HG02610 (cell line): Measurements from ENCODE around the gene ARHGEF6.
A peak's percentile ranks its signal among the peaks of the same experiment; 100 is the strongest.

Experiments used
- ATAC-seq: cut with Tn5 transposase; IDR thresholded peaks from one replicate; pipeline ENCODE4 v1.9.1; 2021; ENCODE audit warnings: mild to moderate bottlenecking, moderate library complexity; ENCODE audit not compliant: unreplicated experiment

The ARHGEF6 gene

DNA sequence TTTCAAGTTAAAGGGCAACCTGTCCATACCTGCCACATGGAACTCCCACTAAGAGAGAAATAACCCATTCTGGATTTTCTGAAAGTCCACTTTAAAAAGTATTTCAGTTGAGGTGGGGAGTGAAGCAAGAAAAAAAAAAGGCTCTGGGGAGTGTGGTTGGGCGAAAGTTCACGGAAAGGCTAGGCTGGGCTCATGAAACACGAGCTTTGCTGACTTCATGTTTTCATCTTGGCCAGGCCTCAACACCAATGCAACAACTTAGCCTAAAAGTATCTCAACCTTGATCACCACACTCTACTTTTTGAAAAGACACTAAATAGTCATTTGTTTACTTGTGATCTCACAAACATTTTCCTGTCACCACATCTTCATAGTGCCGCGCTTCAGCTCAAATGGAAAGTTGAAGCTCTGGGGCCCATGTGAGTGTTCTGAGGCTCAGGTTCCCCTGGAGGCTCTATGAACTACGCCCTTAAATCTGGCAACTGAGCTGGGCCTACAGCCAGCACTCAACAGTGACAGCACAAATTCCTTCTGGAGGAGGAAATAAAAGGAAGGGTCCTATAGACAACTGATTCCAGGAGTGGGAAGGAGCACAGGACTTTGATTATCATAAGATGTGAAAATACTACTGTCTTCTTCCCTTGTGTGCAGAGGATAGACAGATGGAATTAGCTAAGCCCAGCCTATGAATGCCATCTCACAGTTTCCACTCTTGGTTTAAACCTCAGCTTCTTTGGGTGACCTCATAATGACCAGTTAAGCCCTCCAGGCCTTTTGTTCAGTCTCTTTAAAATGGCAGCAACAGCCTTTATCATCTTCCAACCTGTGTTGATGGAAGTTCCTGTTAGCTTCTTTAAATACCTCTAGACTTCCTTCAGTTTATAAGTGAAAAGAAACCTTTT, 127.7 kb downstream of the ARHGEF6 start:
- ATAC-seq = no peak

DNA sequence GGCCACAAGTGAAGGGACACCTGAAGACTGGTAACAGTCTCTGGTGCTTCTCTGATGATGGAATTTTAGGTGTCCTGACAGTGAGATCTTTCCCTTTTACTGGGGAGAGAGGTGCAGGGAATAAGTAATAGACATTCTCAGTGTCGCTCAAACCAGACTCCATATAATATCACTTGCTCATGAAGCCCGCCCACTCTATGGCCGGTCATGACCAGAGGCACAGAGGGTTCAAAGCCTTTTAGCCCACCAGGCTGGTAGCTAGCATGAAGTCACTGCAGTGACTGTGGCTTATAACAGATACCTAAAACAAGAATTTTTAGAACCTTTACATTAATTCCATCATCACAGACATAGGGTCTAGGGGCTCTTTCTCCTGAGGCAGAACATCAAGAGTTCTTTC, 129.9 kb downstream of the ARHGEF6 start:
- ATAC-seq = no peak

DNA sequence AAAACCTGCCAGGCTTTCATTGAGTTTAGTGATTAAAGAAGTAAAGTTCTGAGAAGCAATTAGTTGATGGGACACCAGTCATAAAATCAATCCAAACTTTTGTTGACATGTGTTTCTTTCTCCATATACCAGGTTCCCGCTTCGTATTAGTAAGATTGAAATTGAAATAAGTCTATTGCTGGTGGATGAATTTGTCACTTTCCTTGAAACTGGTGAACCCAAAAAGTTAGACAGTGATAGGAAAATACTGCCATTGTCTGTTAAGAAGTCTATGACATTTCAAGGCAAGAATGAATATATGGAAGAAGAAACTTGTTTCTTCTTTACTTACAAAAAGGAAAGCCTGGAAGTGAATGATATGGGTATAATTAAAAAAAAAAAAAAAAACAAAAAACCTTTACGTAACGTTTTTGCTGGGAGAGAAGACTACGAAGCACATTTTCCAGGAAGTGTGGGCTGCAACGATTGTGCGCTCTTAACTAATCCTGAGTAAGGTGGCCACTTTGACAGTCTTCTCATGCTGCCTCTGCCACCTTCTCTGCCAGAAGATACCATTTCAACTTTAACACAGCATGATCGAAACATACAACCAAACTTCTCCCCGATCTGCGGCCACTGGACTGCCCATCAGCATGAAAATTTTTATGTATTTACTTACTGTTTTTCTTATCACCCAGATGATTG, 132.9 kb downstream of the ARHGEF6 start, which contains the start of gene CD40LG:
CD40LG (plus strand) TSS at position 482 of the 684 bp plus-strand sequence; CDS start at position 573, 91 bp downstream.
- ATAC-seq = no peak

DNA sequence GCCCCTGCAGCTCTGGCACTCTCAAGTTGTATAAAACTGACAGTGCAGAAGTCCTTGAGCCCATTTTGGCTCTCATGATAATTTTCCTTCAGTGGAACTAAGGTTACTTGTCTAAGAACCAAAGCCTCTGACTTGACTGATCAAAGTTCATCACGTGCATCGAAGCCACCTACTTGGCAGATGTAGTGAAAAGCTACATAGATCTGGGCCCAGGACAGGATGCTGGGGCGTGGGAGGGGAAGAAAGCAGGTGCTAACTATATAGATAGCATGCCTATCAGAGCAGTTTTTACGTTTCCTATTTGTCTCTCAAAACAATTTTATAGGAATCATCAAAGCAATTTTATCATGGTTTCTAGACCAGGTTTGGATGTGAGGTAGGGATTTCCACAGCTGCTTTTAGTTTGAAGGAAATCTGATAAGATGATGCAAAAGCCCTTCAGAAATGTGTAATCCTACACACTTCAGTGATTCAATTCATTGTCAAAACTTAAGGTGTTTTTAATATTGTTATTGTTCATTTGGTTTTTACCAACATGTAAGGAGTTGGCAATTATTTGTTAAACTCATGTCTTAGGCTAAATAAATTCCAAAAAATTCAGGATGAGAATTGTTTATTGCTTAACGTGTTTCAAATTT, 134.0 kb downstream of the ARHGEF6 start:
- ATAC-seq = no peak

DNA sequence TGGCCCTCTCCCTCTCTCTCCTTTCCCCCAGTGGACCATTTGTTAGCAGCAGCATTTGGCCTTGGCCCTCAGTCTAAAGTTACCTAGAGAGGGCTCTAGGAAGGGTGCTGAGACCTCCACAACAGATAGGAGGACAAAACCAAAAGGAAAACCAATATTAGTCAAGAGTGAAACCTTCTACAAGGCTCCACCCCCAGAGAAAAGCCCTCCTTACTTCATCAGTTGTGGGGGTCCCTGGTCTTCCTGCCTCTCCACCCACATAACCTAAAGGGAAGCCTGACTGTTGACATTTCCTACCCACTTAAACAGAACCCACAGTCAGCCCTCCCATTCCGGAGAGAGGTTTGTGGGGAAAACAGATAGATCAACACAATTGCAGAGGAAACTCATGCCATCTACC, 137.5 kb downstream of the ARHGEF6 start:
- ATAC-seq = no peak

DNA sequence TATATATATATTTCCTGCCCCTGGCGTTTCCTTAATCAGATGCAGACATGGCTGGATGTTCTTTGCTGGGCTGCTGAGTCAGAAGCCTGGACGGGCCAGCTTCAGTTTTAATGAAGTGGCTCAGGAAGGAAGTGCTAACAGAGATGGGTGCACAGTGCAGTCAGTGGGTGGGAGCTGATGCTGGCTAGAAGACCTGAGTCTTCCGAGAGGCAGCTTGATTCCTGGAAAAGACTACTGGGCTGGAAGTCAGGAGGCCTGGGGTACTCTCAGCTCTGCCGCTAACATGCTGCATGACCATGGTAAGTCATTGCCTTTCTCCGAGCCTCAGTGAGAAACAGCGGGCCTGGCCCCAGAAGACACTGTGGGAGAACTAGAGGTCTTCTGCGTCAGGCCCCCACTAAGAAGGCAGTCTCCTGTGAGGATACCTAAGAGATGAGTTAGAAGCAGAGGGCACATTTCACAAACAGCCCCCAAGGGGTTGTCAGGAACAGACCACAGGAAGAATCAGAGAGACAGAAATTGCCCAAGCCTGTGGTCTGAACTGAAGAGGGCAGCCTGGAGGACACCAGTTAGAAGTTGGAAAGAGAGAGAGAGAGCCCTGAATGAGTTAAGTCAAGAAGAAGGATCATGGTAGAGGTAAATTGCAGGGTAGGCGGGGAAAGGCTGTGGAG, 141.1 kb downstream of the ARHGEF6 start:
- no peak for ATAC-seq

DNA sequence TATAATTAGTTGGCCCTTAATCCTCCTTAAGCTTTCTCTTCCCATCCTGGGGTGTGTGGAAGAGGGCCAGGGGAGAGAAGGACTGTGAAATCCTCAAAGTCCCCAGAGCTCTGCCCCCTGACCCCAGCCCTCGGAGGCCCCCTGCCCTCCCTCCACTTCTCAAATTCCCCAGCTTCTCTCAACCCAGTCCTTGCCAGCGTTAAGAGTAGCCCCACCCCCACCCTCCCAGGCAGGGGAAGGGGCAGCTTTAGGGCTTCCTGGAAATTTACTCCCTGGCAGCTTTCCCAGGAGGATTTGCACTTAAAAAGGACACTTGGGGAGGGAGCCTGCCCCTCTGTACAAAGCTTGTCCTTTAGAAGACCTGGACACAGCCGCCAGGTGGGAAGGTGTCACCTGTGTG, 144.6 kb downstream of the ARHGEF6 start:
- ATAC-seq = no peak

DNA sequence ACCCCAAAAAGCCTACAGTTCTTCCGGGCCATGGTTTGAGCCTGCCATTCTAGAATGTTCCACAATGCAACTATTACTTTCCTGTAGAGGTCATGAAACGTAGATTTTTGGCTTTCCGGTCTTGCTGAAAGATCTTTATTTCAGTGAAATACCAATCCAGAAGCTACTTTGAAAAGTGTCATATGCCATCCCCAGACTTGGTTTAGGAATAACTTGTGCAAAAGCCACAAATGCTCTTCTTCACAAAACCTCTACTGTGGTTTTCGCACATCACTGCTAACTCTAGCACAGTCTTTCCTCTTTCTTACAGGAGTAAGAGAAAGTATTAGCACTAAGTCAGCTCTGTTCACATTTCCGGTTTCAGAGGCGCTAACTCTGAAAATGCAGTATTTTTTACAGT, 145.5 kb downstream of the ARHGEF6 start:
- peak; percentile 97 for ATAC-seq

DNA sequence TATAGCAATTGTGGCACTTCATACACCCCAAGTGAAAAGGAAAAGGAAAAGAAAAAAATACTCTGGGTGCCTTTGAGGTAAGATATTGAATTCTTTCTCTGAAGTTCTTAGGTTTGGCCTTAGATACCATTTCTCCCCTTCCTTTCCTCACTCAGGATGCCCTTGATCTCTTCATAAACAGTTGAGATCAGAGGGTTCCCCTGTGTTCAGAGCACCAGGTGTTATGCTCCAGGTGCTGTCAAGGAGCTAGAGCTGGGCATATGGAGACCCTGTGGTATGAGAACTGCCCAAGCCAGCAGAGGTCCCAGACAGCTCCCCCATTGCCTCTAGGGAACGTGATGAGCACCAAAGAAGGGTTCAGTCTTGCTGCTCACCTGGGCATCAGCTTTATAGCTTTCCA, 149.9 kb downstream of the ARHGEF6 start:
- ATAC-seq = no peak

DNA sequence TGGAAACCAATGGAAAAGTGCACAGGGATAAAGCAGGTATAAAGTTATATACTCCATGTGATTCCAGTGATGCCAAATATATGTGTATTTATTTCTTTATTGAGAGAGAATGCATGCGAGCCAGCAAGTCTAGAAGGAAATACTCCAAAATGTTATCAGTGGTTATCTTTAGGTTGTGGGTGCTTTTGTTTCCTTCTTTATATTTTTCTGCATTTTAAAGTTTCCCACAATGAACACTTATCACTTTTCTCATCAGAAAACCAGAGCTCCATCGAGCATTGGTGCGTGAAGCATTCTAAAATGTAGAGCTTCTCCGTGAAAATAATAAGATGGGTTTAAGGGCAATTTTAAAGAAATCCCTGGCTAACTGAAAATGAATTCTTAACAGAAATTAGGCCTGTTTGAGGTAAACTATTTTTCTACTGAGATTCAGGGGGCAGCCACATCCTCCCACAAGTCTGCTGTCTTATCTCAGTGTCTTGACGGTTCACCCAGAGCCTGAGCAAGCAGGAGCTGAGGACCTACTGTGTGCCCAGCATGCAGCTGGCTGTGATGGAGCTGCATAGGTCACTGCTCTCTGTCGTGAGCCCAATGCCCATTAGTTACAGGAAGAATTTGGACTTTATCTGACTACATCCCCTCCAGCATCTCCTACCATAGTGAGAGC, 151.5 kb downstream of the ARHGEF6 start:
- no peak for ATAC-seq

DNA sequence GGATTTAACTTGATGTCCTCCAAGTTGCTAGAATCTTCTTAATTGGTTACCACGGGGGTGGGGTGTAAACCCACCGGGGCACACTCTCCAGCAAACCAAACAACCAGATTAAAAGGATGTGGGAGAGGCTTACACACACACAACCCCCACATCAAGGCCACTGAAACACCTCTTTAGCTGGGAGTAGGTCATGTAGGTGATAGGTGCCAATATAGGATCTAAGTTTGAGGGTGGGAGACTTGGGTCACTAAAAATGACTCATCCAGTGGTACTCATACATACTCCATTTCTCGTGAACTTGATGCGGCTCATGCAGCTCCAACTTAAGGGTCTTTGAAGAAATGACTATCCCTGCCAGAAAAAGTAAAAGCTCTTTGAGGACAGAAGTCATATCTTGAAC, 153.3 kb downstream of the ARHGEF6 start:
- no peak for ATAC-seq

DNA sequence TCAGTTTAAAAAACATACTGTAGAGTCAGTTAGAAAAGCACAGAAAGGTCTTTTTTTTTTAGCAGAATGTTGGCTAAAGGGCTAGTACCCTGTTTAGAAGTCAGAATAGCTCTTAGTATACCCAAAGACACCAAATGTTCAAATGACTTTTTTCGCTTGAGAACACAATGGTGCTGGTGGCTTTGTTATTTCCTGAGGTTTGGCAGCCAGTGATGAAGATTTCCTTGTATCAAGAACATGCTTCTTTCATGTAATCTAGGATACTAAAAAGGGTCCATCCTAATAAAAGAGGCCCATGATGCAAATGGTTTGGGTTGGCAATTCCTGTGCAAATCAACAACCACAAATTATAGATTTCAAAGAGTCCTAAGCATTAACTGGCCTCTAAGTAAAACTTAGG, 153.8 kb downstream of the ARHGEF6 start:
- no peak for ATAC-seq

DNA sequence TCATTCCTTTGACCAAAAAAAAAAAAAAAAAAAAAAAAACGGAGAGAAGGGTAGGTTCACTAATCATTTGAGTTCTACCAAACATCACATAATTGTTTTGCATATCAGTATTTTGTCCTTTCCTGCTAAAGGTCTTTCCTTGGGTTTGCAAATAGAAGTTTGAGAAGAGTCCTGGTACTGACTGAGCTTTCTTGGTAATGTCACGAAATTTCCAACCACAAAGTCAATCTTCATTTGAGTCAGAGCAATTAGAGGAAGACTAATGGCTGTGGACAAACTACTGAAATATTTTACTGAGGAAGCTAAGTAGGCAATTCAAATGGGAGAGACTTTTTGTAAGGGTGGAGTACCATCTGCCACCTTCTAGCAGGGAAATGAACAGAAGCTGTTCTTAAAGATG, 154.5 kb downstream of the ARHGEF6 start:
- ATAC-seq = peak; percentile 73

DNA sequence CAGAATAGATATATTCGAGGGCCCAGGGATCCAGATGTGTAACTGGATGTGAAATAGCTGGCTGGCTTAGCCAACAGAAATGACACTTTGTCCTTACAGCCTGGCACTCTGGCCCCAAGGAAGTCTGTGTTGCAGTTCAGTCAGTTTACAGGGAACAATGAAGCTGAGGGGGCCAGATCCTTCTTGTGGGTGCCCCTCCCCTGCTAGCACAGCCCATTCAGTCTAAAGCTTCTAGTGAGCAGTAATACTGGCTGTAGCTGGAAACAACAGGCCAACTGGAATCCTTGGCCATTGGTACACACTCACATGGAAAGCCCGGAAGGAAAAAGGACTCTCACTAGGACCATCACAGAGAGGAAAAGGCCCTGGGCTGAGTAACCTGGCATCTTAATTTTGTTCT, 155.5 kb downstream of the ARHGEF6 start:
- no peak for ATAC-seq

DNA sequence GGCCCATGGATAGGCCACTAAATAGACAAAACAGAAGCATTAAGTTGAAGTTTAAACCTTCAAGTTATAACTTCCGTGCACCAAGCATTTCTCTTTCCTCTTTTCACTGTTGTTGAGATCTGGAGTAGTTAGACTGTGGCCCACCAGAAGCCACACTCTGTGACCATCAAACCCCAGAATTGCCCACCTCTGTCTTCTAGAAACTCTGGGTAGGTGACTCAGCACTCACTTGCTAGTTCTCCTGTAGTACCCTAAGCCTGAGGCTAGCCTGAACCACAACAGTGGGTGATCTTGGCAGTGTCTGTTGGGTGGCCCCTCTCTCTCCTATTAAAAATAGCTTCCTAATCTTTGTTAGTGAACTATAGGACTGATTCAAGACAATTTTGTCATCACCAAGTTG, 157.3 kb downstream of the ARHGEF6 start:
- no peak for ATAC-seq

DNA sequence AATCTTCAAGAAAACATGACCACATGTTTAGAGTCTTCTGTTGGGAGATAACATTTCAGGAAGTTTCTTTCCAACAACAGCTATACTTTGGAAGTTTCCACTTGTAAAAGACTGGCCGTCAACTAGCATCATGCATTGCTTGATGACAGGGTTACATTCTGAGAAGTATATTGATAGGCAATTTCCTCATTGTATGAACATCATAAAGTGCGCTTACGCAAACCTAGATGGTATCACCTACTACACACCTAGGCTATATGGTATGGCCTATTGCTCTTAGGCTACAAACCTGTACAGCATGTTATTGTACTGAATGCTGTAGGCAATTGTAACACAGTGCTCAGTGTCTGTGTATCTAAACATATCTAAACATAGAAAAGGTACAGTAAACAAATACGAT, 158.2 kb downstream of the ARHGEF6 start:
- no peak for ATAC-seq

DNA sequence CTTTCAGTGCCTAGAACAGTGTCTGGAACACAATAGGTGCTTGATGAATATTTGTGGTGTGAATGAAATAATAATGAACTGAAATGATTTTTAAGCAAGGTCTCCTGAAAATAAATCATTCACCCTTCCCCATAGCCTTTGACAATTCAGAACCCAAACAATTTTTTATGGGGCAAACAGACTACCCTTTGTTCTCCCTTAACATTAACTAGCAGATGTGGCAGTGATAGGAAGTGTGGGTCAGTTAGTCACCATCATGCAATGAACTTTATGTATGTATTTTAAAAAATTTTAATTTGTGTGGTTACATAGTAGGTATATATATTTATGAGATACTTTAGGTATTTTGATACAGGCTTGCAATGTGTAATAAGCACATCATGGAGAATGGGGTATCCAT, 160.0 kb downstream of the ARHGEF6 start:
- ATAC-seq = no peak

DNA sequence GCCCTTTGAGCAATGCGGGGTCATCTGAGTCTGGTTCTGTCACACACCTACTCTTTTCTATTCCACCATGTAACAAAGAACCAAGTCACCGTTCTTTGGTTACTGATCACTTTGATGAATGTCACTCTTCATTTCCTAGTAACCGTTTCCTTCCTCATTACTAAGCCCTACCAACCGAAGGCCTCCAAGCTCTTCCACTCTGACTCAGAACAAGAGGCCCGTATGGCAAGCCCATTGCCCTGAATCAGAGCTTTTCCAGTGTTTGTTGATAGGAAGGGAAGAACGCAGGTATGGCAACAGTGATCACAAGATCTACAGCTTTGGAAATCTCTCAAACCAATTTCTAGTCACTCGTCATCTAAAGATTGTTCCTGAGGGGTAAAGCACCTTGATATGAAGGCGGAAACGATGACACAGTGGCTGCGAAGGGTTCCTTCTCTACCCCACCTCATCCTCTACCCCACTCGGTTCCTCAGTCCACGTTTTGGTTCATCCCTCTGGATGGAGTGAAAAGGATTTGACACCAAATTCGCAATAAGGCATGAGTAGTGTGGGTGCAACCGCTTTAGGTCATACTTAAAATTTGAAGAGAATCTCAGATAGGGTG, 160.7 kb downstream of the ARHGEF6 start:
- no peak for ATAC-seq

DNA sequence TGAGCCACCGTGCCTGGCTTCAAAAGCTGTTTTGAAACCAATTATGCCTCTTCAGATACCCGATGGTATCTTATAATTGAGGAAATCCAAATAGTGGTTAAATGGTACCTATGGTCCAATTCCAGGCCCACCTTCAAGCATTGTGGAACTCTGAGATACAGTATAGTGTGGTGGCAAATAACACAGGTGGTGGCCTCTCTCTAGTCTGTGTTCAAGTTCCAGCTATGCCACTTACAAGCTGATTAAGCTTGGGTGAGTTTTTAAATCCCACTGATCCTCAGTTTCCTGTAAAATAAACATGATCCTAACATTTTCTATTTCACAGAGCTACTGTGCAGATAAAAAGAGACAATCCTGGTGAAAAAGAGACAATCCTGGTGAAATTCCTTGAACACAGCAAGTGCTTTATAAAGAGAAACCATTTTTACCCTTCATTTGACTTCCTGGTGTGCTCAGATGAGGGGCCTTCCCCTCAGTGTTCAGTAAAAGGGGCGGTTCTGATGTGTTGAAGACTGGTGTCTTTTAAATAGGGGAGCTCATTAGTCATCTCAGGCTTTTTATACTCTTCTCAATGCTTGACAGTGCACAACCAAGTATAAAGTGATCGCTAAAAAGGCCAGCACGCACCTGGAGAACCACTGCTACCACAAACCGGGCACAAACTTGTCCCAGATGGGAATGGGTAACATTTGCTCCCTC, 163.6 kb downstream of the ARHGEF6 start:
- ATAC-seq = peak; percentile 99
